ENCODE results near the gene CDK14.

The CDK14 gene

GRCh38 chr7:90668992-90669391 lies 72.9 kb downstream of the CDK14 start:
- TF ChIP-seq TAF1 (IDR thresholded peaks at IDR 0.05; ENCODE audit: borderline replicate concordance, insufficient read depth, low read length) = no peak
- no peak for TF ChIP-seq POLR2AphosphoS5 (IDR thresholded peaks at IDR 0.05; ENCODE audit: low read depth, low read length)
- TF ChIP-seq FOXP2 (optimal IDR thresholded peaks at IDR 0.05; ENCODE audit: borderline replicate concordance, extremely low read depth, extremely low read length, insufficient read depth) = no peak
- no peak for TF ChIP-seq REST (IDR thresholded peaks at IDR 0.05; ENCODE audit: insufficient read depth in 1 of 2, low read depth in 2 of 2, low read length in 2 of 2)
- TF ChIP-seq SIN3A (IDR thresholded peaks at IDR 0.05; ENCODE audit: borderline replicate concordance, insufficient read depth, low read length) = no peak

- TF ChIP-seq REST (IDR thresholded peaks at IDR 0.05; ENCODE audit: insufficient read depth in 1 of 2, low read depth in 2 of 2, low read length in 2 of 2) = no peak
- TF ChIP-seq POLR2AphosphoS5 (IDR thresholded peaks at IDR 0.05; ENCODE audit: low read depth, low read length) = no peak
- no peak for TF ChIP-seq TAF1 (IDR thresholded peaks at IDR 0.05; ENCODE audit: borderline replicate concordance, insufficient read depth, low read length)
- TF ChIP-seq SIN3A (IDR thresholded peaks at IDR 0.05; ENCODE audit: borderline replicate concordance, insufficient read depth, low read length) = no peak
- TF ChIP-seq FOXP2 (optimal IDR thresholded peaks at IDR 0.05; ENCODE audit: borderline replicate concordance, extremely low read depth, extremely low read length, insufficient read depth) = no peak
Observed at GRCh38 chr7:90669492-90669891, 73.4 kb downstream of the CDK14 start.

GRCh38 chr7:90671571-90671970 lies 75.5 kb downstream of the CDK14 start:
- TF ChIP-seq SIN3A (IDR thresholded peaks at IDR 0.05; ENCODE audit: borderline replicate concordance, insufficient read depth, low read length) = no peak
- TF ChIP-seq FOXP2 (optimal IDR thresholded peaks at IDR 0.05; ENCODE audit: borderline replicate concordance, extremely low read depth, extremely low read length, insufficient read depth) = no peak

- TF ChIP-seq POLR2AphosphoS5 (IDR thresholded peaks at IDR 0.05; ENCODE audit: low read depth, low read length) = no peak
- TF ChIP-seq TAF1 (IDR thresholded peaks at IDR 0.05; ENCODE audit: borderline replicate concordance, insufficient read depth, low read length) = no peak
- no peak for TF ChIP-seq REST (IDR thresholded peaks at IDR 0.05; ENCODE audit: insufficient read depth in 1 of 2, low read depth in 2 of 2, low read length in 2 of 2)
- TF ChIP-seq SIN3A (IDR thresholded peaks at IDR 0.05; ENCODE audit: borderline replicate concordance, insufficient read depth, low read length) = no peak
- TF ChIP-seq FOXP2 (optimal IDR thresholded peaks at IDR 0.05; ENCODE audit: borderline replicate concordance, extremely low read depth, extremely low read length, insufficient read depth) = no peak
Observed at GRCh38 chr7:90672210-90672609, 76.1 kb downstream of the CDK14 start.

- TF ChIP-seq REST (IDR thresholded peaks at IDR 0.05; ENCODE audit: insufficient read depth in 1 of 2, low read depth in 2 of 2, low read length in 2 of 2) = no peak
- no peak for TF ChIP-seq POLR2AphosphoS5 (IDR thresholded peaks at IDR 0.05; ENCODE audit: low read depth, low read length)
- TF ChIP-seq SIN3A (IDR thresholded peaks at IDR 0.05; ENCODE audit: borderline replicate concordance, insufficient read depth, low read length) = no peak
- no peak for TF ChIP-seq FOXP2 (optimal IDR thresholded peaks at IDR 0.05; ENCODE audit: borderline replicate concordance, extremely low read depth, extremely low read length, insufficient read depth)
- no peak for TF ChIP-seq TAF1 (IDR thresholded peaks at IDR 0.05; ENCODE audit: borderline replicate concordance, insufficient read depth, low read length)
Observed at GRCh38 chr7:90674625-90675024, 78.5 kb downstream of the CDK14 start.

Data from PFSK-1 (cell line).